ENCODE results near the gene STOX2.

The STOX2 gene

DNA sequence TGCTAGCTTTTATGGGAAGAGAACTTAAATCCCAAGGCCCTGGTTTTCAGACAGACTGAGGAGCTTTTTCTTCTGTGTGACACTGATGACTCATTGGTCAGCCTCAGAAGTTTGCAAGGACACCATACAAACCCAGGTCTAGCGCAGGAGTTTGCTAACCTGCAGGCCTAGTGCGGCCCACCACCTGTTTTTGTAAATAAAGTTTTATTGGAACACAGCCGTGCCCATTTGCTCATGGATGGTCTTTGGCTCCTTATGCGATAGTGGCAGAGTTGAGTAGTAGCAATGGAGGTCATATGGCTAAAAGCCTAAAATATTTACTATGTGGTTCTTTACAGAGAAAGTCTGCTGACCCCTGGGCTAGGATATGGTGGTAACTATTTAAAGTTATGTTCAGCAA, 98.3 kb downstream of the STOX2 start:
- TF ChIP-seq FOXP2 (optimal IDR thresholded peaks at IDR 0.05; ENCODE audit: borderline replicate concordance, extremely low read depth, extremely low read length, insufficient read depth) (no peak), TAF1 (IDR thresholded peaks at IDR 0.05; ENCODE audit: borderline replicate concordance, insufficient read depth, low read length) (no peak), SIN3A (IDR thresholded peaks at IDR 0.05; ENCODE audit: borderline replicate concordance, insufficient read depth, low read length) (no peak), POLR2AphosphoS5 (IDR thresholded peaks at IDR 0.05; ENCODE audit: low read depth, low read length) (no peak)
- TF ChIP-seq, protein P1, sequence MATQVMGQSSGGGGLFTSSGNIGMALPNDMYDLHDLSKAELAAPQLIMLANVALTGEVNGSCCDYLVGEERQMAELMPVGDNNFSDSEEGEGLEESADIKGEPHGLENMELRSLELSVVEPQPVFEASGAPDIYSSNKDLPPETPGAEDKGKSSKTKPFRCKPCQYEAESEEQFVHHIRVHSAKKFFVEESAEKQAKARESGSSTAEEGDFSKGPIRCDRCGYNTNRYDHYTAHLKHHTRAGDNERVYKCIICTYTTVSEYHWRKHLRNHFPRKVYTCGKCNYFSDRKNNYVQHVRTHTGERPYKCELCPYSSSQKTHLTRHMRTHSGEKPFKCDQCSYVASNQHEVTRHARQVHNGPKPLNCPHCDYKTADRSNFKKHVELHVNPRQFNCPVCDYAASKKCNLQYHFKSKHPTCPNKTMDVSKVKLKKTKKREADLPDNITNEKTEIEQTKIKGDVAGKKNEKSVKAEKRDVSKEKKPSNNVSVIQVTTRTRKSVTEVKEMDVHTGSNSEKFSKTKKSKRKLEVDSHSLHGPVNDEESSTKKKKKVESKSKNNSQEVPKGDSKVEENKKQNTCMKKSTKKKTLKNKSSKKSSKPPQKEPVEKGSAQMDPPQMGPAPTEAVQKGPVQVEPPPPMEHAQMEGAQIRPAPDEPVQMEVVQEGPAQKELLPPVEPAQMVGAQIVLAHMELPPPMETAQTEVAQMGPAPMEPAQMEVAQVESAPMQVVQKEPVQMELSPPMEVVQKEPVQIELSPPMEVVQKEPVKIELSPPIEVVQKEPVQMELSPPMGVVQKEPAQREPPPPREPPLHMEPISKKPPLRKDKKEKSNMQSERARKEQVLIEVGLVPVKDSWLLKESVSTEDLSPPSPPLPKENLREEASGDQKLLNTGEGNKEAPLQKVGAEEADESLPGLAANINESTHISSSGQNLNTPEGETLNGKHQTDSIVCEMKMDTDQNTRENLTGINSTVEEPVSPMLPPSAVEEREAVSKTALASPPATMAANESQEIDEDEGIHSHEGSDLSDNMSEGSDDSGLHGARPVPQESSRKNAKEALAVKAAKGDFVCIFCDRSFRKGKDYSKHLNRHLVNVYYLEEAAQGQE (IDR thresholded peaks at IDR 0.05; ENCODE audit: insufficient read depth in 1 of 2, low read depth in 2 of 2, low read length in 2 of 2): no peak

GRCh38 chr4:184007891-184008290, 102.8 kb downstream of the STOX2 start:
- TF ChIP-seq, protein P1 (IDR thresholded peaks at IDR 0.05; ENCODE audit: insufficient read depth in 1 of 2, low read depth in 2 of 2, low read length in 2 of 2): no peak
- TF ChIP-seq TAF1 (IDR thresholded peaks at IDR 0.05; ENCODE audit: borderline replicate concordance, insufficient read depth, low read length) (no peak), SIN3A (IDR thresholded peaks at IDR 0.05; ENCODE audit: borderline replicate concordance, insufficient read depth, low read length) (no peak), POLR2AphosphoS5 (IDR thresholded peaks at IDR 0.05; ENCODE audit: low read depth, low read length) (no peak), FOXP2 (optimal IDR thresholded peaks at IDR 0.05; ENCODE audit: borderline replicate concordance, extremely low read depth, extremely low read length, insufficient read depth) (no peak)

GRCh38 chr4:184010696-184011095, 105.6 kb downstream of the STOX2 start:
- TF ChIP-seq FOXP2 (optimal IDR thresholded peaks at IDR 0.05; ENCODE audit: borderline replicate concordance, extremely low read depth, extremely low read length, insufficient read depth) (no peak), POLR2AphosphoS5 (IDR thresholded peaks at IDR 0.05; ENCODE audit: low read depth, low read length) (no peak), SIN3A (IDR thresholded peaks at IDR 0.05; ENCODE audit: borderline replicate concordance, insufficient read depth, low read length) (no peak), TAF1 (IDR thresholded peaks at IDR 0.05; ENCODE audit: borderline replicate concordance, insufficient read depth, low read length) (no peak)
- TF ChIP-seq, protein P1 (IDR thresholded peaks at IDR 0.05; ENCODE audit: insufficient read depth in 1 of 2, low read depth in 2 of 2, low read length in 2 of 2): no peak

DNA sequence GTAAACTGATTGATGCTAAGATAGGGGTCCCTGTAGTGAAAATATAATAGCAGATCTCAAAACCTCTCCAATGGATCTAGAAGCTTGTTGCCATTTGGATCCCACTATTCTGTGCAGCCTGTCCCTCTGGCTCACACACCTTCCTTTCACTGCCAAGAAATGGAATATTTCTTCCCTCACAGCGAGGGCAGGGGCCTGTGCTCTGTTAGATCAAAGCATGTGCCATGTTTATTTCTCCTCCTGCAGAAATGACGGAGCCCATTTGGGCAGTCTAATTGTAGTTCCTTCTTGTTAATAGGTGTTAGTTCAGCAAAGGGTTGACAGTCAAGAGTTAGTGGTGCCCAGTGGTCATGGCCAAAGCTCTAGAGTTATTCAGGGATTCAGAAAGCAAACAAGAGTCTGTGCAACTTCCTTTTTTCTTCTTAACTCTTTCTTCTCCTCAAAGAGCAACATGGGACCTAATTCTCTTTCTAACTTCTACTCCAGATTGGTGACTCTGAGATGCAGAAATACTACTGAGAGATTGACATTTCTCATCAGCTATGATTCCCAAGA, 106.8 kb downstream of the STOX2 start:
- TF ChIP-seq POLR2AphosphoS5 (IDR thresholded peaks at IDR 0.05; ENCODE audit: low read depth, low read length) (no peak), TAF1 (IDR thresholded peaks at IDR 0.05; ENCODE audit: borderline replicate concordance, insufficient read depth, low read length) (no peak)

DNA sequence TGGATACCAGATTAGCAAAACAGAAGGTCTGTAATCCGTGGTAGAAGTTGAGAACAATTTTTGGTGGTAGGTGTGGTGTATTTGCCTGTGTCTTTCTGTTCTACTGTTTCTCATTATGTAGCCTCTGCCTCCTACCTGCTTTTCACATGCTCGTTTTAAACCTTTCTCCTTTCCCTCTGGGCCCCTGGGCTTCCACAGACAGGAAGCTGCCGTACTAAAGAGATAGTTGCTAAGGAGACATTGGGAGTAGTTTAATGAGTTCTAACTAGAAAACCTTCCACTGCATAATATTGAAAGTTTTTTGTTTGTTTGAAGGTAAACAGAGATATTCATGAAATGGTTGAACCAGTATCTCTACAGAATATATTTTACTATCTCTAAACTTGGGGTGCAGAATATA, 107.8 kb downstream of the STOX2 start:
- TF ChIP-seq TAF1 (IDR thresholded peaks at IDR 0.05; ENCODE audit: borderline replicate concordance, insufficient read depth, low read length): no peak
- TF ChIP-seq POLR2AphosphoS5 (IDR thresholded peaks at IDR 0.05; ENCODE audit: low read depth, low read length): no peak
- TF ChIP-seq, protein P1 (IDR thresholded peaks at IDR 0.05; ENCODE audit: insufficient read depth in 1 of 2, low read depth in 2 of 2, low read length in 2 of 2): no peak
- TF ChIP-seq FOXP2 (optimal IDR thresholded peaks at IDR 0.05; ENCODE audit: borderline replicate concordance, extremely low read depth, extremely low read length, insufficient read depth): no peak
- TF ChIP-seq SIN3A (IDR thresholded peaks at IDR 0.05; ENCODE audit: borderline replicate concordance, insufficient read depth, low read length): no peak
